Astrocyte of the spinal cord (primary cell): ENCODE measurements around the gene SAMD4A.

Experiments
- DNase-seq: peaks from one replicate; pipeline ENCODE4 v3.0.0; 2011; ENCODE audit warnings: low read depth, low spot score
- H3K4me3 ChIP-seq: 2 replicates; pipeline ENCODE4 v1.5.1; 2011; ENCODE audit warnings: low read depth, mild to moderate bottlenecking, low read length, moderate library complexity
- CTCF ChIP-seq: IDR thresholded peaks from 2 replicates; pipeline ENCODE4 v1.5.1; 2012; ENCODE audit warnings: low read depth, mild to moderate bottlenecking, low read length, inconsistent platforms
- in situ Hi-C: cut with HindIII; loops from 2 replicates; pipeline ENCODE4 v1.10.0; 2017; ENCODE audit warnings: low sequenced_read_pairs

SAMD4A gene

GRCh38 chr14:54815016-54815415 is 248.1 kb downstream of the SAMD4A start:
- no peak overlapping the region for H3K4me3 ChIP-seq
- DNase-seq = peak; percentile 13
- in situ Hi-C loops = no loop called here
- no peak for TF ChIP-seq CTCF

GRCh38 chr14:54815515-54815914 is 248.6 kb downstream of the SAMD4A start:
- H3K4me3 ChIP-seq = no peak overlapping the region
- TF ChIP-seq CTCF = no peak
- in situ Hi-C loops = no loop called here
- no peak for DNase-seq

GRCh38 chr14:54816450-54816849 is 249.5 kb downstream of the SAMD4A start:
- no peak for TF ChIP-seq CTCF
- no peak overlapping the region for H3K4me3 ChIP-seq
- DNase-seq = no peak
- in situ Hi-C loops = no loop called here

GRCh38 chr14:54817506-54817905 is 250.6 kb downstream of the SAMD4A start:
- H3K4me3 ChIP-seq = no peak overlapping the region
- DNase-seq = no peak
- in situ Hi-C loops = no loop called here
- no peak for TF ChIP-seq CTCF

GRCh38 chr14:54818201-54819133 is 251.5 kb downstream of the SAMD4A start:
- no peak for TF ChIP-seq CTCF
- DNase-seq = peak; percentile 91

GRCh38 chr14:54822685-54823084 is 255.8 kb downstream of the SAMD4A start:
- DNase-seq = no peak
- in situ Hi-C loops = no loop called here
- H3K4me3 ChIP-seq = no peak overlapping the region
- no peak for TF ChIP-seq CTCF

More at GRCh38 chr14:54818201-54819133, 251.5 kb downstream of the SAMD4A start:
- in situ Hi-C loops = no loop called here
- H3K4me3 ChIP-seq = no peak overlapping the region
